HG02763 (cell line): Measurements from ENCODE around the gene OR51A7.
"Not testable (repeated sequence)": the region's sequence is repeated elsewhere in the genome, so short reads cannot be mapped to it uniquely, and the experiment has no call there.

ENCODE experiments used
- ATAC-seq: cut with Tn5 transposase; IDR thresholded peaks from one replicate; pipeline ENCODE4 v1.9.1; 2021; ENCODE audit warnings: mild to moderate bottlenecking, moderate library complexity; ENCODE audit not compliant: unreplicated experiment

OR51A7 gene, protein sequence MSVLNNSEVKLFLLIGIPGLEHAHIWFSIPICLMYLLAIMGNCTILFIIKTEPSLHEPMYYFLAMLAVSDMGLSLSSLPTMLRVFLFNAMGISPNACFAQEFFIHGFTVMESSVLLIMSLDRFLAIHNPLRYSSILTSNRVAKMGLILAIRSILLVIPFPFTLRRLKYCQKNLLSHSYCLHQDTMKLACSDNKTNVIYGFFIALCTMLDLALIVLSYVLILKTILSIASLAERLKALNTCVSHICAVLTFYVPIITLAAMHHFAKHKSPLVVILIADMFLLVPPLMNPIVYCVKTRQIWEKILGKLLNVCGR

DNA sequence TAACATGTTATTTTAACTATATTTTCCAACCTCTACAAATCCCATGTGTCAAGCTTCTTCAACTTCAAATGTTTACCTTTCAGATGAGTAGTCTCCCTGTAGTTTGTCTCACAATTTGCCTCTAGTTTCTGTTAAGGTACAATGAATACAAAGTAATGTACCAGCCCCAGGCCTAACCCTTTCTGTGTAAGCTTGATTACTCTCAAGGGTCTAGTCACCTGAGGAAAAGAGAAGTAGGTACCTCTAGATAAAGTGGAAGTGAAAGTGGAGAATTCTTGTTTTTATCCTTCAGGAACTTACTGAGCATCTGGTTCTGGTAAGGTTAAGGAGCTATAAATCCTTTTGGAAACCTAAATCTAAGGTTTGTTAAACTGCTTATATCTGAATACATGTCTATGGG is at the start of gene OR51A7:
Gene OR51A7 (plus strand): TSS at position 300 of the 400 bp plus-strand sequence. CDS start 3,587 bp downstream, outside the sequence.
- ATAC-seq, result no peak

DNA sequence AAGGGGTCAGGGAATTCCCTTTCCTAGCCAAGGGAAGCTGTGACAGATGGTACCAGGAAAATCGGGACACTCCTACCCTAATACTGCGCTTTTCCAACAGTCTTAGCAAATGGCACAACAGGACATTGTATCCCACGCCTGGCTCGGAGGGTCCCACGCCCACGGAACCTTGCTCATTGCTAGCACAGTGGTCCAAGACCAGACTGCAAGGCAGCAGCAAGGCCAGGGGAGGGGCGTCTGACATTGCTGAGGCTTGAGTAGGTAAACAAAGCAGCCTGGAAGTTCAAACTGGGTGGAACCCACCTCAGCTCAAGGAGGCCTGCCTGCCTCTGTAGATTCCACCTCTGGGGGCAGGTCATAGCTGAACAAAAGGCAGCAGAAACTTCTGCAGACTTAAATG is 49.3 kb upstream of the OR51A7 start:
- not testable (repeated sequence) for ATAC-seq

DNA sequence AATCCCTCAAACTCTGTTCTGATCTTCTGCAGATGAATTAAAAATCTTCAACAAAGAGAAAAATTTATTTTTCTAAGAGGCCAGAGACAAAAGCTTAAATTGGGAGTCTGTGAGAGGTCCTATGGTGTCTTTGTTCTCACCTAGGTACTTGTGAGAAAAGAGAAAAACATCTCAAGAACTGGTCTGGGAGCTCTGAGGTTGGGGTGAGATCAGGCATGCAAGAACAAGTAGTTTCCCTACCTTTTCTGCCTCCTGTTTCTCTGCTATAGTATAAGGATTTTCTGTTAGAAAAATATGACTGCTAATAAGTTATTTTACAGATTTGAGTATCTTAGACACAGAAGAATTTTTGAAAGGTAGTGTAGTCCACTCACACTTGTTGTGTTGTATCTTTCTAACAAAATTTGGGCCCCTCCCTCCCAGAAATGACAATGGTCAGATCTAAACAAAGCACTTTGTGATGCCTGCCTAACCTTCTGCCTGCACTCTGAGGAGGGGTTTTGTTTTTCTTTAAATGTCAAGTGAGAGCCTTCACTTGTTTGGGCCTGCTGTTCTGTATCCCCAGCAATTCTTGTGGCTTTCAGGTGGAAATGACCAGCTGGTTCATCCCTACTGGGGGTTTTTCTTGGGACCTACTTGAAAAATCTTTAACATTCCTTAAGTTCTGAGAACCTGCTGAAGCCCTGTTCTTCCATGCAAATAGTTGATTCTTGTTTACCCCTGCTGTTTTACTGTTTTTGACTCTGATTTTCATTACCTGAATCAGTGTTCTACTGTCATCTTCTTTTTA is 40.9 kb upstream of the OR51A7 start:
- ATAC-seq, result no peak

DNA sequence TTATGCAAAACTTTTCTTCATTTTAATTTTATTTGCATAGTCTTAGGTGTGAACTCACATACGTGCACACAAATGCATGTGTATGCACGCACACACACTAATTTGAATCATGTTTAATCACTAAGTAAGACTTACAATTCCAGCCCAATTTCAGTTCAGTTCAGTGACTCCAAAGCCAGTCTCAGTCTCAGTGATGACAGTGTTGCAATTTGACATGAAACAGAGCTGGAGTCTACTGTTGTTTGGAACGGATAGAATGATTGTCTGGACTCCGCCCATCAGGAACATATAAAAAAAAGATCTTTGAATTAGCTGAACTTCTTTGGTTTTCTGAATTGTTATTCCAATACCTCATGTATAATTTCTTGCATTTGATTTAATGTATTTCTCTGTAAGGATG is 39.7 kb upstream of the OR51A7 start:
- ATAC-seq, result no peak

DNA sequence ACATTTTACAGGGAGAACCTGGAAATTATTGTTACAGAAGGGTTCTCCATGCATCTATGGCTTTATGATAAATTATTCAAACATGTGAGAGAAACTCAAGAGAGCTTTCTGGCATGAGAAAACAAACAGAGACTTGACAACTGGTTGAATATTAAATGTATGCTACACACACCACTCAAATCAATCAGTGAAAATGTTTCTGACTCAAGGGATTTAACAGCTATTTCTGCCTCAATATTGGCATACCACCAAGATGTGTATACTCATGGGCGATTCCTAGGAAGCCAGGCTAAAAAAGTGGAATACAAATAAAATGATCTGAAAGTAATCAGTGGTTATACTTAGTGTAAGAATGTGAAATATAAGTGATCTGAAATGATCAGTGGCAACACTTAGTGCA is 37.7 kb upstream of the OR51A7 start:
- ATAC-seq, result no peak

DNA sequence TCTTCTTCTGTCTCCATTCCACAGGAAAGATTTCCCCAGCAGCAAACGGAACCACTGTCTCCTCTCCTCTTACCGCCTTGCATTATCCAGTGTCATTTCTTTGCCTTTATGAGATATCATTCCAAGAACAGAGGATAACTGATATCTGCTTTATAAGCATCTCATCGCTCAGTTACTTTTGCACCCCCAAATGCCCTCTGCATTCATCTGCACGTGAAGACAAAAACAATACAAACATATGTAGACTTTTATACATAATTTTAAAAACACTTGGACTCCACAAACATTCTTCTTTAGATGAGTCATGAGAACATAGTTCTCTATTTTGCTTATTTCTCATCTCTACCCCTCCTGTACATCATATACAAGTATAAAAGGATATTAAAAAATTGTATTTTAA is 22.4 kb upstream of the OR51A7 start:
- ATAC-seq, result no peak

DNA sequence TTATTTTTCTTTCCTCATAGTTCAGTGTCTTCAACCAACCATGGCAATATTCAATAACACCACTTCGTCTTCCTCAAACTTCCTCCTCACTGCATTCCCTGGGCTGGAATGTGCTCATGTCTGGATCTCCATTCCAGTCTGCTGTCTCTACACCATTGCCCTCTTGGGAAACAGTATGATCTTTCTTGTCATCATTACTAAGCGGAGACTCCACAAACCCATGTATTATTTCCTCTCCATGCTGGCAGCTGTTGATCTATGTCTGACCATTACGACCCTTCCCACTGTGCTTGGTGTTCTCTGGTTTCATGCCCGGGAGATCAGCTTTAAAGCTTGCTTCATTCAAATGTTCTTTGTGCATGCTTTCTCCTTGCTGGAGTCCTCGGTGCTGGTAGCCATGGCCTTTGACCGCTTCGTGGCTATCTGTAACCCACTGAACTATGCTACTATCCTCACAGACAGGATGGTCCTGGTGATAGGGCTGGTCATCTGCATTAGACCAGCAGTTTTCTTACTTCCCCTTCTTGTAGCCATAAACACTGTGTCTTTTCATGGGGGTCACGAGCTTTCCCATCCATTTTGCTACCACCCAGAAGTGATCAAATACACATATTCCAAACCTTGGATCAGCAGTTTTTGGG is 21.6 kb upstream of the OR51A7 start, which contains the start of gene OR51T1:
Gene OR51T1 (plus strand): TSS at position 41 of the 641 bp plus-strand sequence. CDS start 0 bp downstream, at position 41.
- no peak for ATAC-seq

DNA sequence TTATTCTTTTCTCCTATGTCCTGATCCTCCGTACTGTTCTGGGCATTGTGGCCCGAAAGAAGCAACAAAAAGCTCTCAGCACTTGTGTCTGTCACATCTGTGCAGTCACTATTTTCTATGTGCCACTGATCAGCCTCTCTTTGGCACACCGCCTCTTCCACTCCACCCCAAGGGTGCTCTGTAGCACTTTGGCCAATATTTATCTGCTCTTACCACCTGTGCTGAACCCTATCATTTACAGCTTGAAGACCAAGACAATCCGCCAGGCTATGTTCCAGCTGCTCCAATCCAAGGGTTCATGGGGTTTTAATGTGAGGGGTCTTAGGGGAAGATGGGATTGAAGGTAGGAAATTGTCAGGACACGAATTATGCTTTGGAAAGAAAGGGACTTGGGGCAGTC is 21.0 kb upstream of the OR51A7 start:
- no peak for ATAC-seq

DNA sequence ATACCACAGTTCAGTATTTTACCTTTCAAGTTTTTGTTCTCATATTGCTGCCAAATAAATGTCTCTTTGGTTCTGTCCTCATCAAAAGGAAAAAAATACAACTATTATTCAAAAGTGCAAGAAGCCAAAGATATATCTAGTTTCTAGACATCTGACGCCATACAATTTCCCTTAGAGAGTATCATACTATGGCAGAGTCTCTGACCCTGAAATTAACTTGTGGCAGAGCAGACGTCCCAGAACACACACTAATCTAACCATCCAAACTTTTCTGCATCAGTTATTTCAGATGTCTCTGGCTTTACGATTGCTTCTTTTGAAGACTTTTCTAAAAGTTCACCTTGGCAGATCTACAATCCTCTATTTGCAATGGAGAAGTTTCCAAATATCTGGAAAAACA is 19.2 kb upstream of the OR51A7 start:
- ATAC-seq, result no peak

DNA sequence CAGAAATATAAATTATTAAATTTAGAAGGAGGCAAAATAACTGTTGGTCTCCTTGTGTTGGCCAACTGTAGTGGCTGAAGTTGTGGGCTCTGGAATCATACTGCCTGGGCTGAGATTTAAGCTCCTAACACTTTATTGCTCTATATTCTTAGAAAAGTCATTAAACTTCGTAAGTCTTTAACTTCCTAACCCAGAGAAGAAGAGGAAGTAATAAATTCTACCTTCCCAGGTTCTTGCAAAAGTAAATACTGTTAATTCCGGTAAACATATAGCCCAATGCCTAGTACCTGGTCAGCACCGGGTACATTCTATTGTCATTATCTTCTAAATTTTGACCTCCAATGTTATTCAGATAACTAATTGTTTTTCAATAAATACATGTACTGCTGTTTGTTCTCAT is 17.4 kb upstream of the OR51A7 start:
- ATAC-seq, result no peak

DNA sequence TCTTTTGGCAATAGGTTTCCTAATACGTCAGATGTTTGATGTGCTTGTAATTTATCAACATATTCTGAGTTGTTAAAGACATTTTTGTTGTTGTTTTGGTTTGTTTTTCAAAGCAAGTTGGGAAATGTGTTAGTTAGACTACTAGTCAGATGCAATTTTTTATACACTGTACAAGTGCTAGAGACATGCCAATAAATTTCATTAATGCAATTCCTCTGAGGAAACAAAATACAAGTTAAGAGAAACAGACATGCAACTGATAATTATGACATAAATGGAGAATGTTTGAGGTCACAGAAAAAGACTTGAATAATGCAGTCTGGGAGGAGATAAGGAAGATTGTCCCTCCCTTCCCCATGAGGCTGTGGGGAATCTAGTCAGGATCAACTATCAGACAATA is 16.0 kb upstream of the OR51A7 start:
- no peak for ATAC-seq

DNA sequence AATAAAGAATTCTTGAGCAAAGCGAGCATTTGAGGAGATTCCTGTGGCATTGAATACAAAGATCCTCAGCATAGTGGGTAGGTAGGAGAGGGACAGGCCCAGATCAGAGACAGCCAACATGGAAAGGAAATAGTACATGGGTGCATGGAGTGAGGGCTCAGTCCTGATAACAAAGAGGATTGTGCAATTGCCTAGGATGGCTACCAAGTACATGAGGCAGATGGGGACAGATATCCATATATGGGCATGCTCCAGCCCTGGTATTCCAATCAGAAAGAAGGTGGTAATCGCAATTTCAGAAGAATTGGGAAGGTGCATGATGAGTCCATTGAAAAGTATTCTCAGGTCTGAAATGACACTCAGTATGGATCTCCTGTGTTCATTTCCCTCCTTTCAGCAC is 13.3 kb upstream of the OR51A7 start:
- ATAC-seq, result no peak

DNA sequence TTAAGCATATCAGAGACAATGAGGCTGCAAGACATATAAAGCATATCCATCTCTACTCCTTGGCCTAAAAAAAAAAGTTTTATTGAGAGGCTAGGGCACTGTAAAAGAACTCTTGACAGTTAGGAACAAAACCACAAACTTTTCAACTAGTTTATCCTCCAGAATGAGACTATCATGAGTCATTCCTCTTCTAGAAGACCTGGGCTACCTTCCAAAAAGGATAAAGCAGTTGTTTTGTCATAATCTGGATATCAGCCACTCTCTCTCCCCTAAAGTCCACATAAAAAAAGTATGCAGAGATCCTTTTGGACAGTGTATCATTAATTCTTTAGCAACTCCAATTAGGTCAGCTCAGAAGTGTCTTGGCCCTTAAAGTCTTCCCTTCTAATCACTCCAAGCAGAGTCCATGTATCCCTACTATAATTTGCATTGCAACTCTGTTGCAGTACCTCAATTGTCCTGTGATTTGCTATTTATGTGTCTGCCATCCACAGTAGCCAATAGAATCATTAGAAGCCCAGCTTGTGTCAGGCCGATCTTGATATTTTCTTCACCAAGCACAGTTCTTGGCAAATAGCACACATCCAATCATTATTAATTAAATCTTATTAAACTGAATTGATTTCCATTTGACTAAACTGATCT is 11.5 kb upstream of the OR51A7 start:
- ATAC-seq, result no peak

DNA sequence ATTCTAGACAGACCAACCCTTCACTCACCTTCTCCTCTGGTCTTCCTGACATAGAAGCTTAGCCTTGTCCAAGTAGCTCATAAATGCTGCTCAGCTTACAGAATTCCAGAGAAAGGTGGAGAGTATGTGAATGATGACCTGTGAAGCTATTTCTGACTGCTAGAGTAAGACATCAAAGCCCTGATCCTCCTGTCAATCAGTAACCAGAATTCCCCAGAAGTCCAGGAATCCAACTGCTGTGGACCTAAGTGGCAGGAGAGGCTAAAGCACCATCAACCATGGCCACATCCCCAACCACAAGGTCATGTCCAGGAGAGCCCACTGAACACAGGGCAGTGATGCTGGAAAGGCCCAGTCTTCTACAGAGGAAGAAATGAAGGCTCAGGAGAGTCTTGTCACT is 13.0 kb downstream of the OR51A7 start:
- ATAC-seq, result no peak

DNA sequence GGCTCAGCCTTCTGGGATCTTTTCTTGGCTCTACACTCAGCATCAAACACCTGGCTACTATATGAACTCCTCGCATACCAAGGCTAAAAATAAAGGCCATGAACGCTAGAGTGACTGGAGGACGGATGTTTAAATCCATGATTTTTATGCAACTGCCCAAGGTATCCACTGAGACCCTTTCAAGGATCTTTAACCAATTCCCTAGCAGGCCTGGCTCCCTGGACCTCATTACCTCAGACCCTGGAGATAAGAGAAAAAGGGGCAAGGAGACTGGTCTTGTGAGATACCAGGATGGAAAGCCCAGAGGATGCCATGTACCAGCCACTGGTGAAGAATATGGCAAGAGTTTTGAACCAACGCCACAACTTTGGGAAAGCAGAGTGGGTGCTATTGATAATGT is 15.7 kb downstream of the OR51A7 start, which contains the start of gene OR51G2:
Gene OR51G2 (minus strand): TSS at position 101 of the 400 bp plus-strand sequence. CDS start 3,687 bp downstream, outside the sequence.
- ATAC-seq, result no peak

DNA sequence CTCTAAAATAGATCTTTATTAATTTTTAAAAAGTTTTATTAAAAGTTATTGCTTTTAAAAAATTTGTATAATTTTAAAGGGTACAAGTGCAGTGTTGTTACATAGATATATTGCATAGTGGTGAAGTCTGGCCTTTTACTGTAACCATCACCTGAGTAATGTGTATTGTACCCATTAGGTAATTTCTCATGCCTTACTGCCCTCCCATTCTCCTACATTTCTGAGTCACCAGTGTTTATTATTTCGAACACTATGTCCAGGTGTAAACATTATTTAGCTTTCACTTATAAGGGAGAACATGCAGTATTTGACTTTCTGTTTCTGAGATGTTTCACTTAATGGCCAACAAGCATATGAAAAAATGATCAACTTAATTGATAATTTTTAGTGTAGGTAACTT is 18.2 kb downstream of the OR51A7 start:
- ATAC-seq, result no peak

DNA sequence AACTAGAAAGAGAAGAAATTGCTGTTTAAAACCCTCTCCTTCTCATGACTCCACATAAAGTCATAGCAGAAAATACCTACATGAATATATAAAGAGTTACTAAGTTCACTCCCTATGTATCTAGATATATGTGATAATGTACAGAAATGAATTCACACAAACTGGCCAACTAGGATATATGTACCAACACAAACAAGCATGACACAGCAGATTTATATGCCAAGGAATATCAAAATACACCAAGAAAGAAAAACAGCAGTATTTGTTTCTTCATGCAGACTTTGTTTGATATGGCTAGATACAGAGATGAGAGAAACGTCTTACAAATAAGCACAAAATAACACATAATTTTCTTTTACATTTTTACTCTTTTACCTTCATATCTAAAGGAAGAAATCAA is 18.7 kb downstream of the OR51A7 start:
- ATAC-seq, result no peak

DNA sequence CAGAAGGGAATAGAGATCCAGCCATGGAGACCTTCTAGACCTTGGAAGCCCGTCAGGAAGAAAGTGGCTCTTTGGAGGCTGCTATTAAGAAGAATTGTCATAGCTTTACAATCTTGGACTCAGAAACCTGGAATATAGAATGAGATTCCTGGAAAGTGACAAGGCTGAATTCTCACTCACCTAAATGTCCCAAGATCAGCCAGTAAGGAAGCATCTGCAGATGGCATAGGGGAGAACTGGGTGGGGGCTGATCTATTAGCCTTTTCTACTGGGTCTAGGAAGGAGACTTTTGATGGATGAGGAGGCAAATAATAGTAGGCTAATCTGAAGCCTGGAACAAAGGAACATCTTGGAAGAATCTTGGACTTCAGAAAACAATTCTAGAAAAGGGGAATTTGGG is 20.7 kb downstream of the OR51A7 start, which contains the start of gene OR51G1:
Gene OR51G1 (minus strand): TSS at position 101 of the 400 bp plus-strand sequence. CDS start 0 bp downstream, at position 101.
- no peak for ATAC-seq

DNA sequence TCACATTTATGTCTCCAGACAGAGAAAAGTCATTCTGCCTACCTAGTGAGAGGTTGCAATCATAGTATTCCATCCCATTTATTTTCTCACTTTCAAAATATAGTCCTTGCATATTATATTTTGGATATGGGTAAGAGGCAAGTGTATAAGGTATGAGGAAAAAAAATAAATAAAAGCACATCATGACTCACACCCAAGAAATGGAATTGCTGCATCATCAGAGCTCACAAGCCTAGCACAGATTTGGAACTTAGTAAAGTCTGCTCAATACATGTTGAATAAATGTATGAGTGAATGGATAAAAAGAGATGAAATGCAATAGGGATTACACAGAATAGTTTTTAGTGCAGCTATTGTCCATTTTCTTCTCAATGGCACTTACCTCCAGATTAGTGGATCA is 23.0 kb downstream of the OR51A7 start:
- ATAC-seq, result no peak

DNA sequence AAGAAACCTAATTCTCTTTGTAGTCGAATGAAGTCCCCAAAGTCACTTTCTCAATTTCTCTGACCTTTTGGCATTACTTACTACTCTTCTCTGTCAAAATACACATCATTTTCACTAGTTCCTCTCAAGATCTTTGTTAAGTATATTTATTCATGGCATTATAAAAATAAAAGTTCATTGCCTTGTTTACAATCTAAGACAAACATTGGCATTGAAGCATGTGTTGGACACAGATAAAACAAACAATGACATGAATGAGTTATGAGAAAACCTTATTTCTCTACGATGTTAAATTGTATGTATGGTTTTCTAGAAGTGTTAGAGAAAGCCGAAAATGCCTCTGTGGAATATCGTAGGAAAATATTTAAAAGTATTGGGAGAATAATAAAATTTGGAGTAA is 29.2 kb downstream of the OR51A7 start:
- no peak for ATAC-seq

DNA sequence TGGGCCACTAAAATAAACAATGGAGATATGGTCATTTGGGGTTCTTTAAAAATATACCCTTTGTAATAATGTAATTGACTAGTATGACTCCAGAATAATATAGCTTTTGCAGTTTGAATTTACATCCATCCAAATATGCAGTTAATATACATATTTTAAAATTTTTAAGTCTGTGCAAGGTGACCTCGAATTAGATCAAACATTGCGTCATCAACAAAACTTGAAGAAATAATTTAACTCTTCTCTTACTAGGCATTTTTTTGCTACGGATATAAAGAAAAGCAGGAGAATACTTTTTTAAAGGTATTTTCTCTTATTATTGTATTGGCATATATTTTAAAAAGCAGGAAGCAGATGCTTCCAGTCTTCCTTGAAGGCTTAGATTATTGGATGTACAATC is 33.2 kb downstream of the OR51A7 start:
- no peak for ATAC-seq
